Right lobe of liver (tissue), 4 donors: Measurements from ENCODE around the gene CFAP53.

Experiments used
- POLR2A ChIP-seq: fragments of 450-650 bp; IDR thresholded peaks from one replicate; pipeline ENCODE4 v1.6.1; 2017; ENCODE audit warnings: antibody characterized with exemption, mild to moderate bottlenecking
- TF ChIP-seq, protein P1 (sequence below), 4 donors: fragments of 200-600 bp in 3 of 4; fragments of 450-650 bp in 1 of 4; IDR thresholded peaks; one replicate each; pipeline versions ENCODE4 v1.5.1 to v1.8.0; 2016 to 2022; ENCODE audit warnings: antibody characterized with exemption in 4 of 4, mild to moderate bottlenecking in 2 of 4
- donor health status: DM: no; HTN: no; CAD: no.
- donor health status: DM: no; HTN: no; CAD: no.
- donor health status: DM: no; HTN: yes; CAD: no.

GRCh38 chr18:50275503-50276036 lies 9.3 kb upstream of the CFAP53 start:
- TF ChIP-seq, protein P1, sequence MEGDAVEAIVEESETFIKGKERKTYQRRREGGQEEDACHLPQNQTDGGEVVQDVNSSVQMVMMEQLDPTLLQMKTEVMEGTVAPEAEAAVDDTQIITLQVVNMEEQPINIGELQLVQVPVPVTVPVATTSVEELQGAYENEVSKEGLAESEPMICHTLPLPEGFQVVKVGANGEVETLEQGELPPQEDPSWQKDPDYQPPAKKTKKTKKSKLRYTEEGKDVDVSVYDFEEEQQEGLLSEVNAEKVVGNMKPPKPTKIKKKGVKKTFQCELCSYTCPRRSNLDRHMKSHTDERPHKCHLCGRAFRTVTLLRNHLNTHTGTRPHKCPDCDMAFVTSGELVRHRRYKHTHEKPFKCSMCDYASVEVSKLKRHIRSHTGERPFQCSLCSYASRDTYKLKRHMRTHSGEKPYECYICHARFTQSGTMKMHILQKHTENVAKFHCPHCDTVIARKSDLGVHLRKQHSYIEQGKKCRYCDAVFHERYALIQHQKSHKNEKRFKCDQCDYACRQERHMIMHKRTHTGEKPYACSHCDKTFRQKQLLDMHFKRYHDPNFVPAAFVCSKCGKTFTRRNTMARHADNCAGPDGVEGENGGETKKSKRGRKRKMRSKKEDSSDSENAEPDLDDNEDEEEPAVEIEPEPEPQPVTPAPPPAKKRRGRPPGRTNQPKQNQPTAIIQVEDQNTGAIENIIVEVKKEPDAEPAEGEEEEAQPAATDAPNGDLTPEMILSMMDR (IDR thresholded peaks at IDR 0.05), result no peak
- no peak for TF ChIP-seq POLR2A
